ENCODE data around the gene DPYSL4. TPM values are rescaled to one million over a fixed set of nuclear protein-coding genes. Genes with fewer than 3 reads are reported as not detected.
A peak's percentile ranks its signal among the peaks of the same experiment; 100 is the strongest.
"Not testable (repeated sequence)": the region's sequence is repeated elsewhere in the genome, so short reads cannot be mapped to it uniquely, and the experiment has no call there.

DPYSL4 gene
- polyA plus RNA-seq, 6 donors from 2014 or later = not detected

- H3K36me3 Mint-ChIP-seq = peaks cover 28 to 31% of the 10 kb centered on the region in 2 donors
- DNase-seq (no peak), ATAC-seq (ENCODE audit: low read depth in 2 of 2) (no peak)
- no peaks in the 10 kb centered on the region for H3K27me3 Mint-ChIP-seq
- H3K9me3 Mint-ChIP-seq = peaks cover 11 to 42% (median 30%) of the 10 kb centered on the region in 7 donors
- H3K27ac Mint-ChIP-seq = no peak overlapping the region
- peaks cover 0 to 5% (median 0%) of the 10 kb centered on the region in 3 donors for H3K4me1 Mint-ChIP-seq
- no peak overlapping the region for H3K4me3 Mint-ChIP-seq
Observed at GRCh38 chr10:132211246-132211645, 24.5 kb downstream of the DPYSL4 start.

GRCh38 chr10:132212816-132213215 lies 26.1 kb downstream of the DPYSL4 start:
- no peak for DNase-seq
- Mint-ChIP-seq H3K36me3 (peaks cover 33 to 37% of the 10 kb centered on the region in 2 donors), H3K27me3 (no peaks in the 10 kb centered on the region), H3K4me1 (peaks cover 0 to 5% (median 0%) of the 10 kb centered on the region in 3 donors), H3K9me3 (peaks cover 11 to 57% (median 42%) of the 10 kb centered on the region in 7 donors), H3K4me3 (no peak overlapping the region), H3K27ac (no peak overlapping the region)
- no peak for ATAC-seq (ENCODE audit: low read depth in 2 of 2)

GRCh38 chr10:132213917-132214316 lies 27.2 kb downstream of the DPYSL4 start:
- Mint-ChIP-seq H3K4me1 (peaks cover 0 to under 1% (median 0%) of the 10 kb centered on the region in 3 donors), H3K27me3 (no peaks in the 10 kb centered on the region), H3K9me3 (peaks cover 14 to 58% (median 47%) of the 10 kb centered on the region in 7 donors), H3K27ac (no peak overlapping the region), H3K36me3 (peaks cover 37 to 39% of the 10 kb centered on the region in 2 donors), H3K4me3 (no peak overlapping the region)
- DNase-seq = no peak
- ATAC-seq (ENCODE audit: low read depth in 2 of 2) = no peak

- not testable (repeated sequence) for DNase-seq
Observed at GRCh38 chr10:132216441-132216840, 29.7 kb downstream of the DPYSL4 start.

GRCh38 chr10:132219486-132219885 lies 32.7 kb downstream of the DPYSL4 start:
- ATAC-seq (ENCODE audit: low read depth in 2 of 2) = no peak
- H3K4me1 Mint-ChIP-seq = peaks cover 2 to 4% (median 3%) of the 10 kb centered on the region in 3 donors
- H3K27ac Mint-ChIP-seq = no peak overlapping the region
- no peak for DNase-seq
- peaks cover 18 to 20% of the 10 kb centered on the region in 2 donors for H3K36me3 Mint-ChIP-seq
- H3K27me3 Mint-ChIP-seq = no peaks in the 10 kb centered on the region
- no peak overlapping the region for H3K4me3 Mint-ChIP-seq
- peaks cover 8 to 44% (median 33%) of the 10 kb centered on the region in 7 donors for H3K9me3 Mint-ChIP-seq

More at GRCh38 chr10:132216441-132216840, 29.7 kb downstream of the DPYSL4 start:
- Mint-ChIP-seq H3K27ac (peak overlapping the region in 1 of 6 donors; percentile 72), H3K9me3 (peaks cover 14 to 62% (median 51%) of the 10 kb centered on the region in 7 donors), H3K36me3 (peaks cover 39% of the 10 kb centered on the region in 2 donors)
- H3K4me3 Mint-ChIP-seq; ATAC-seq (ENCODE audit: low read depth in 2 of 2); H3K4me1 Mint-ChIP-seq; H3K27me3 Mint-ChIP-seq: not testable (repeated sequence)

GRCh38 chr10:132220061-132220460 lies 33.3 kb downstream of the DPYSL4 start:
- peaks cover 8 to 38% (median 27%) of the 10 kb centered on the region in 7 donors for H3K9me3 Mint-ChIP-seq
- DNase-seq (no peak), ATAC-seq (ENCODE audit: low read depth in 2 of 2) (no peak)
- H3K4me3 Mint-ChIP-seq = no peak overlapping the region
- H3K27ac Mint-ChIP-seq = no peak overlapping the region
- peaks cover 2 to 4% (median 3%) of the 10 kb centered on the region in 3 donors for H3K4me1 Mint-ChIP-seq
- H3K36me3 Mint-ChIP-seq = peaks cover 15 to 17% of the 10 kb centered on the region in 2 donors
- no peaks in the 10 kb centered on the region for H3K27me3 Mint-ChIP-seq

- H3K27me3 Mint-ChIP-seq; H3K4me3 Mint-ChIP-seq; H3K4me1 Mint-ChIP-seq; DNase-seq; ATAC-seq (ENCODE audit: low read depth in 2 of 2); H3K27ac Mint-ChIP-seq: not testable (repeated sequence)
- Mint-ChIP-seq H3K36me3 (peaks cover 8 to 12% of the 10 kb centered on the region in 2 donors), H3K9me3 (peaks cover 3 to 28% (median 18%) of the 10 kb centered on the region in 7 donors)
Observed at GRCh38 chr10:132220996-132221395, 34.2 kb downstream of the DPYSL4 start.

- Mint-ChIP-seq H3K4me3 (no peak overlapping the region), H3K4me1 (peaks cover 2 to 4% (median 3%) of the 10 kb centered on the region in 3 donors), H3K36me3 (peaks cover 3 to 7% of the 10 kb centered on the region in 2 donors), H3K27me3 (no peaks in the 10 kb centered on the region), H3K9me3 (peaks cover 2 to 13% (median 4%) of the 10 kb centered on the region in 7 donors), H3K27ac (no peak overlapping the region)
- DNase-seq (no peak), ATAC-seq (ENCODE audit: low read depth in 2 of 2) (no peak)
Observed at GRCh38 chr10:132222726-132223125, 36.0 kb downstream of the DPYSL4 start.

- peak; percentile 54 for DNase-seq
- H3K4me3 Mint-ChIP-seq = no peak overlapping the region
- peak; percentile 73 to 96 for ATAC-seq (ENCODE audit: low read depth in 2 of 2)
- peak overlapping the region in 1 of 6 donors; percentile 26 for H3K27ac Mint-ChIP-seq
- H3K36me3 Mint-ChIP-seq = peaks cover 0 to 6% of the 10 kb centered on the region in 2 donors
- peaks cover 0 to 9% (median 4%) of the 10 kb centered on the region in 7 donors for H3K9me3 Mint-ChIP-seq
- H3K27me3 Mint-ChIP-seq = no peaks in the 10 kb centered on the region
- peaks cover 2 to 4% (median 3%) of the 10 kb centered on the region in 3 donors for H3K4me1 Mint-ChIP-seq
Observed at GRCh38 chr10:132223156-132223590, 36.4 kb downstream of the DPYSL4 start.

GRCh38 chr10:132223611-132224342 lies 37.0 kb downstream of the DPYSL4 start:
- Mint-ChIP-seq H3K27me3 (no peaks in the 10 kb centered on the region), H3K4me3 (no peak overlapping the region), H3K4me1 (peaks cover 2 to 4% (median 3%) of the 10 kb centered on the region in 3 donors), H3K27ac (peak overlapping the region in 1 of 6 donors; percentile 26), H3K36me3 (peaks cover 0 to 4% of the 10 kb centered on the region in 2 donors), H3K9me3 (peaks cover 0 to 5% (median 1%) of the 10 kb centered on the region in 7 donors)
- DNase-seq (no peak), ATAC-seq (ENCODE audit: low read depth in 2 of 2) (no peak)

GRCh38 chr10:132224343-132225072 lies 37.8 kb downstream of the DPYSL4 start:
- Mint-ChIP-seq H3K4me1 (peaks cover 4 to 10% (median 10%) of the 10 kb centered on the region in 3 donors), H3K27me3 (no peaks in the 10 kb centered on the region), H3K4me3 (no peak overlapping the region), H3K27ac (peak overlapping the region in 1 of 6 donors; percentile 33), H3K9me3 (no peaks in the 10 kb centered on the region), H3K36me3 (no peaks in the 10 kb centered on the region)
- DNase-seq = no peak
- no peak for ATAC-seq (ENCODE audit: low read depth in 2 of 2)

GRCh38 chr10:132225073-132225848 lies 38.5 kb downstream of the DPYSL4 start:
- ATAC-seq (ENCODE audit: low read depth in 2 of 2) (no peak), DNase-seq (no peak)
- H3K27me3 Mint-ChIP-seq = no peaks in the 10 kb centered on the region
- H3K27ac Mint-ChIP-seq = no peak overlapping the region
- no peak overlapping the region for H3K4me3 Mint-ChIP-seq
- H3K9me3 Mint-ChIP-seq = no peaks in the 10 kb centered on the region
- H3K36me3 Mint-ChIP-seq = no peaks in the 10 kb centered on the region
- H3K4me1 Mint-ChIP-seq = peaks cover 8 to 18% (median 14%) of the 10 kb centered on the region in 3 donors

GRCh38 chr10:132225849-132226205 lies 39.1 kb downstream of the DPYSL4 start:
- no peak overlapping the region for H3K4me3 Mint-ChIP-seq
- H3K9me3 Mint-ChIP-seq = no peaks in the 10 kb centered on the region
- DNase-seq (no peak), ATAC-seq (ENCODE audit: low read depth in 2 of 2) (no peak)
- no peaks in the 10 kb centered on the region for H3K27me3 Mint-ChIP-seq
- no peaks in the 10 kb centered on the region for H3K36me3 Mint-ChIP-seq
- H3K27ac Mint-ChIP-seq = no peak overlapping the region
- peaks cover 8 to 19% (median 15%) of the 10 kb centered on the region in 3 donors for H3K4me1 Mint-ChIP-seq
